Endometrial microvascular endothelial cells (primary cell): ENCODE measurements around the gene RAPGEF1. TPM values are rescaled to one million over a fixed set of nuclear protein-coding genes. Genes with fewer than 3 reads are reported as not detected.

ENCODE experiments used
- in situ Hi-C: cut with HindIII; loops from 2 replicates; pipeline ENCODE4 v1.10.0; 2017; ENCODE audit warnings: low sequenced_read_pairs, low pct_unique_long_range_greater_than_20kb; ENCODE audit errors: inconsistent ontology term
- total RNA-seq: library from RNA; depleted of rRNA; stranded (reverse); fragments of >200 nt; gene quantifications from one replicate; pipeline ENCODE4 v1.2.3, GENCODE V29; 2015; ENCODE audit errors: inconsistent ontology term

The RAPGEF1 gene
- total RNA-seq, 1 donor from 2014 or later = 54.6 TPM

DNA sequence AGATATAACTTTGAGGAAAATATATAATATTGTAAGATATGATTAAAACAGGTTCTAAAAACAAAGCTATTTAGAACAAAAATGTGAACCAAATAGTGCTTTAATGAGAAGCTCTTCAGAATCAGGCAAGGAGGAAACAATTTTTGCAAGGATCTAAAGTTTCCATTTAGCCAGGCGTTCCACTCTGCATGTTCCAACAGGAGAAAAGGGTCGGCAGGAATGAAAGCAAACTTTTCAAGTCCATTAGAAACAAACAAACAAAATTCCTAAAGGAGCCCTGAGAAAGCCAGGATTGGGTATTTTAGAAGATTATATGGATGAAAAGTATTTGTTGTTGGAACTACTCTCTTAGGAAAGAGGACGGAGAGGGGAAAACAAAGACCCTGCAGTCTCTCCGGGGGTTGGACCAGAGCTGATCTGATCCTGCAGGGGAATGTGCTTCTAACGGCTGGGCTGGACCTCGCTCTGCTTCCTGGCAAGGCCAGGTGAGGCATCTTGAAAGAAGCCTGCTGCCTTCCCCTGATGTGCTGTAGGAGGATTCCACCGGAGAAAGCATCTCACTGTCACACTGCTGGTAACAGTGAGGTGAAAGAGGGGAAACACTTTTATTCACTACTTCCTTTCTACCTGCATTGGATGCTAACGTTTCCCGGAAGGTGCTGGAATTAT lies 100.0 kb downstream of the RAPGEF1 start:
- in situ Hi-C loops = no loop called here

DNA sequence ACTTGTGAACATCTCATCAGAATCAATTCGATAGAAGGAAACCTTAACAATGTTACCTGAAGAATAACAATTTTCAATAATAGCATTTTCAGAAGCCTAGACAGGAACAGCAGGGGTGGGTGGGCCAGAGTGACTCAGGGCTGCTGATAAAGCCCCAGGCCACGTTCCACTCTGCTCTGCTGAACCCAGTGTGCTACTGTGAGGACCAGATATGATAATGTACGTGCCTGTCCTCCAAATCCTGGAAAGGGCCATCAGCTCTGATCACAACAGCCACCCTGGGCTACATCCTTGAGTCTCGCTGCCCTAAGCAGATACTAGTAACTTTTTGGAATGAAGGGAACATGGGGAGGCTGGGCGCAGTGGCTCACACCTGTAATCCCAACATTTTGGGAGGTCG lies 103.3 kb downstream of the RAPGEF1 start:
- in situ Hi-C loops = no loop called here

GRCh38 chr9:131635892-131636291 lies 104.0 kb downstream of the RAPGEF1 start:
- in situ Hi-C loops = no loop called here

- in situ Hi-C loops = no loop called here
Measured at GRCh38 chr9:131635285-131635684, 104.6 kb downstream of the RAPGEF1 start.

GRCh38 chr9:131633491-131634031 lies 106.3 kb downstream of the RAPGEF1 start:
- in situ Hi-C loops = no loop called here

DNA sequence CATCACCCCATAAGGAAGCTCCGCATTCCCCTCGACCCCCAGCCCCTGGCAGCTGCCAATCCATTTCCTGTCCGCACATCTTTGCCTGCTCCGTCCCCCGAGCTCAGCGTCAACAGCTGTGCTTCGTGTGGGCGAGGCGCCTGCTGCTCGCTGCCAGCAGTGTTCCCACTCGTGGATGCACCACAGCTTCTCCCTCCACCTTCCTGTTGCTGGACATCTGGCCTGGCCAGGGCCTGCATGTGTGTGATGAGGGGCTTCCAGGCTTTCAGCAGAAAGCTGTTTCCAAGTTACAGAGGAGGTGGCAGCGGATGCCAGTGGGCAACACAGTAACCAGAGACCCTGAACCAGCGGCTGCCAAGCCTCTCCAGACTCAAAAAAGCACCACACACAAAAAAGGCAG lies 108.6 kb downstream of the RAPGEF1 start:
- in situ Hi-C loops = no loop called here

GRCh38 chr9:131630205-131630831 lies 109.6 kb downstream of the RAPGEF1 start:
- in situ Hi-C loops = no loop called here

DNA sequence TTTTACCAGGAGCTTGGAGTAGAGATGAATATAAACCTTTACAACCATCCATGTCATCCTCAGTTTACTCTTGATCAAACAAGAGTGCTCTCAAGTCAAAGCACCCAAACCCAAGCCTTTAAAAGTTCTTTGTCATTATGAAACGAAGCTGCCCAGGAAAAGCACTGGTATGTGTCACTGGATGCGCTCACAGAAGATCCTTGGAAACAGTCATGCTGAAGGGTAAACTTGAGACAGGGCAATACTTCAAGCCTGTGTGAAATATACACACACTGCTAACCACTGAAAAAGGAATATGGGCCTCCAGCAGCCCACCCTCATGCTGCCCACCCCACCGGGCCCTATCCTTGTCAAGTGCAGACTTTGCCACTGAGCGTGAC lies 110.1 kb downstream of the RAPGEF1 start:
- in situ Hi-C loops = no loop called here

- in situ Hi-C loops = no loop called here
Measured at GRCh38 chr9:131629226-131629500, 110.7 kb downstream of the RAPGEF1 start.

DNA sequence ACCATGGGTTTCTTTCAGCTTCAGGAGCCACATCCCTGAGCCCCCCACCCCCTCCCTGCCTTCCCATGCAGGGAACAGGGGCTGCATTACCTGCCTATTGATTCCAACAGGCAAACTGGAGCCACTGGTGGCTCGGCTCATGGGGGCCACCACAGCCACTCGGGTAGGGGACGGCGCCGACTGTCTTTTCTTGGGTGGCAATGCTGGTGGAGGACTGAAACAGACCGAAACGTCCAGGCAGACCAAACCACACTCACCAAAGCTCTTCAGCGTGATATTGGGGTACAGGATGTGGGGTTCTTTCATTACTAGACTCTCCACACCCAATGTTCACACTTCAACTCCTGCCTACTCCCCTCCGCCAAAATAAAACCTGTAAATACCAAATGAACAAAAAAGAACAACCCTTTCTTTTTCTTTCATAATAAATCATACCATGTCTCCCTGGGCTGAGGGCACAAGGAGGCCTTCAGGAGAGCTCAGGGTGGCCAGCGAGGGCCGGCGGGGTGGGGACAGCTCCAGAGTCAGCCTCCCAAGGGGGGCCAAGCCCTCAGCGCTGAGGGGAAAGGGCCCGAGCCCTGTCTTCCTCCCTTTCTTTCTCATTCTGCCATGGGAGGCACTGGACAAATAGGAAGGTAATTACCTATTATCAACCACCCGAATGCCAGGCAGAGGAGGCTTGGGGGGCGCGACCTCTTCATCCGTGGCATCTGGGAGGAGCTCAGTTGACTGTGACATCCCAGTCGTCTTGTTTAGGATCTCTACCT lies 111.2 kb downstream of the RAPGEF1 start:
- in situ Hi-C loops = no loop called here

DNA sequence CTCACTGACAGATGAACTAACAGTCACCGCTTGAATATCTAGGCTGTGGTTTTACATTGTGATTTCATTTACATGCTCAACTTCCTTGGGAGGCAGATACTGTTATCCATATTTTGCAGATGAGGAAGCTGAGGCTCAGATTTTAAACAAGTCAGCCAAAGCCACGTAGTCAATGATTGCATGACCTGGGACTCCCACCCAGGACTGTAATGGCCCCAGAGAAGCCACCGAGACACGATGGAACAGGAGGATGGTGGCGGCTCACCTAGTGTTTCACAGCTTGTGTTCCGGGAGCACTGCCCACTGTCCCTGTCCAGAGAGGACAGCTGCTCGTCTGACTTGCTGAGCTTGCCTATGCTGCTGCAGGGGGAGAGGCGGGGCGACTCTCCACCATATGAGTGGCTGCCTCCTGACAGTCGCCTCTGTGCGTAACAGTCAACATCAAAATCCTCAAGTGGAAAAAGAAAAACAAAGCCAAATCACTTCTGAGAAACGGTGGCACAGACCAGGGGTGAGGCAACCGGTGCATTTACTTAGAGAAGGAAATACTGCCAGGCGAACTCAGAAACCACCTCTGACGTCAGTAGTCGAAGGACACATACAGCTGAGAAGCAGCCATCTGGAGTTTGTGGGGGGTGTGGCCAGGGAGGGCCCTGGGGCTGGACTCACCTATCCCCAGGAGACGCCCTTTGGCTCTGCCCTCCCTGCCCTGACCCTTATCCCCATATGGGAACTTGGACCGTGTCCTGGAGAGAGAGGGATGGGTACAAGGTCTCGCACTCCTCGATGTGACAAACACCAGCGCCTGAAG lies 112.0 kb downstream of the RAPGEF1 start:
- in situ Hi-C loops = no loop called here

- in situ Hi-C loops = no loop called here
Measured at GRCh38 chr9:131627326-131627647, 112.6 kb downstream of the RAPGEF1 start.

- in situ Hi-C loops = no loop called here
Measured at GRCh38 chr9:131625790-131626670, 113.8 kb downstream of the RAPGEF1 start.

DNA sequence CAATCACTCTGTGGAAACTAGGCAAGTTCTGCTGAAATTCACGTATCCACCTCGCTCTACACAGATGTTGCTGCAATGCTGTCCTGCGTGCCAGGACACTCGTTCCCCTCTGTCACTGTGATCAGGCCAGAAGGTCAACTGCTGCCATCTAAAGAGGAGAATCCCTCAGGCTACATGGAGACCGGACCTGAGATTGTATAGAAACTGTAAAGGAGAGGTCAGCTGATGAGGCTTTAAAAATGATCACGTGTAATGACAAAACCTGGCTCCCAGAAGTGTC lies 114.4 kb downstream of the RAPGEF1 start:
- in situ Hi-C loops = no loop called here

GRCh38 chr9:131624636-131625507 lies 115.0 kb downstream of the RAPGEF1 start:
- in situ Hi-C loops = no loop called here

- in situ Hi-C loops = no loop called here
Measured at GRCh38 chr9:131623655-131624330, 116.1 kb downstream of the RAPGEF1 start.

- in situ Hi-C loops = no loop called here
Measured at GRCh38 chr9:131622523-131622922, 117.4 kb downstream of the RAPGEF1 start.
